Liver (tissue), 9 donors: ENCODE data around the gene SPTLC3. TPM values are rescaled to one million over a fixed set of nuclear protein-coding genes. Genes with fewer than 3 reads are reported as not detected.

Experiments used
- DNase-seq: peaks from one replicate; pipeline ENCODE4 v3.0.0-alpha.2; 2017; ENCODE audit warnings: low spot score
- H3K27ac ChIP-seq, 2 donors: one replicate each; pipeline ENCODE4 v1.7.0; 2013; ENCODE audit warnings: inconsistent platforms in 2 of 2, low read length in 2 of 2, control low read depth in 1 of 2, low read depth in 1 of 2, mild to moderate bottlenecking in 1 of 2
- H3K27me3 ChIP-seq, 4 donors: one replicate each; pipeline versions ENCODE4 v1.6.1 to v1.7.0; 2013; ENCODE audit warnings: low read length in 3 of 4, inconsistent platforms in 1 of 4, mild to moderate bottlenecking in 1 of 4, moderate library complexity in 1 of 4; ENCODE audit not compliant: control insufficient read depth in 4 of 4, insufficient read depth in 4 of 4
- H3K36me3 ChIP-seq, 4 donors: one replicate each; pipeline versions ENCODE4 v1.6.1 to v1.7.0; 2013; ENCODE audit warnings: low read length in 3 of 4, mild to moderate bottlenecking in 3 of 4, low read depth in 1 of 4, moderate library complexity in 1 of 4; ENCODE audit not compliant: control insufficient read depth in 4 of 4, insufficient read depth in 3 of 4
- H3K4me1 ChIP-seq, 4 donors: one replicate each; pipeline versions ENCODE4 v1.6.1 to v1.7.0; 2013; ENCODE audit warnings: low read length in 3 of 4, mild to moderate bottlenecking in 3 of 4, moderate library complexity in 1 of 4; ENCODE audit not compliant: control insufficient read depth in 4 of 4, insufficient read depth in 4 of 4
- H3K4me3 ChIP-seq, 3 donors: one replicate each; pipeline versions ENCODE4 v1.6.1 to v1.7.0; 2013; ENCODE audit warnings: low read length in 3 of 3, control low read depth in 1 of 3, low read depth in 1 of 3, mild to moderate bottlenecking in 1 of 3
- H3K9ac ChIP-seq, 2 donors: one replicate each; pipeline ENCODE4 v1.7.0; 2013; ENCODE audit warnings: low read length in 2 of 2, mild to moderate bottlenecking in 2 of 2, moderate library complexity in 2 of 2, control low read depth in 1 of 2, low read depth in 1 of 2
- H3K9me3 ChIP-seq, 4 donors: one replicate each; pipeline versions ENCODE4 v1.6.1 to v1.7.0; 2013; ENCODE audit warnings: low read length in 3 of 4; ENCODE audit not compliant: control insufficient read depth in 4 of 4
- ATF3 ChIP-seq: IDR thresholded peaks from 2 replicates; pipeline ENCODE4 v1.6.1; 2016; ENCODE audit warnings: antibody characterized with exemption
- CTCF ChIP-seq: fragments of 150-350 bp; IDR thresholded peaks from 2 replicates; pipeline ENCODE4 v1.5.1; 2017; ENCODE audit warnings: improper control_type of control experiment, low read depth, low read length; ENCODE audit not compliant: missing input control
- EGR1 ChIP-seq, 2 donors: IDR thresholded peaks; 2 replicates each; pipeline ENCODE4 v1.6.1; 2016 to 2018; ENCODE audit warnings: antibody characterized with exemption in 2 of 2, low read depth in 2 of 2
- FOXA1 ChIP-seq: IDR thresholded peaks from 2 replicates; pipeline ENCODE4 v1.6.1; 2016; ENCODE audit warnings: antibody characterized with exemption
- FOXA2 ChIP-seq: IDR thresholded peaks from 2 replicates; pipeline ENCODE4 v1.6.1; 2016; ENCODE audit warnings: antibody characterized with exemption
- GABPA ChIP-seq, 2 donors: IDR thresholded peaks in 1 of 2; conservative IDR thresholded peaks in 1 of 2; 2 replicates each; pipeline ENCODE4 v1.6.1; 2016; ENCODE audit warnings: antibody characterized with exemption in 2 of 2, mild to moderate bottlenecking in 1 of 2, moderate library complexity in 1 of 2
- HNF4A ChIP-seq, 2 donors: conservative IDR thresholded peaks; 2 replicates each; pipeline ENCODE4 v1.6.1; 2016; ENCODE audit warnings: antibody characterized with exemption in 2 of 2, mild to moderate bottlenecking in 2 of 2
- HNF4G ChIP-seq: IDR thresholded peaks from 2 replicates; pipeline ENCODE4 v1.6.1; 2016; ENCODE audit warnings: antibody characterized with exemption
- JUND ChIP-seq, 2 donors: IDR thresholded peaks; 2 replicates each; pipeline ENCODE4 v1.6.1; 2016; ENCODE audit warnings: antibody characterized with exemption in 2 of 2
- NR2F2 ChIP-seq: IDR thresholded peaks from 2 replicates; pipeline ENCODE4 v1.6.1; 2016; ENCODE audit warnings: antibody characterized with exemption
- RAD21 ChIP-seq, 2 donors: IDR thresholded peaks; 2 replicates each; pipeline ENCODE4 v1.6.1; 2016; ENCODE audit warnings: antibody characterized with exemption in 2 of 2, mild to moderate bottlenecking in 2 of 2
- RXRA ChIP-seq, 2 donors: IDR thresholded peaks; 2 replicates each; pipeline ENCODE4 v1.6.1; 2017 to 2018; ENCODE audit warnings: antibody characterized with exemption in 2 of 2, mild to moderate bottlenecking in 1 of 2
- SP1 ChIP-seq: IDR thresholded peaks from 2 replicates; pipeline ENCODE4 v1.6.1; 2018; ENCODE audit warnings: antibody characterized with exemption, mild to moderate bottlenecking
- TAF1 ChIP-seq: conservative IDR thresholded peaks from 2 replicates; pipeline ENCODE4 v1.6.1; 2016; ENCODE audit warnings: antibody characterized with exemption, mild to moderate bottlenecking
- YY1 ChIP-seq: IDR thresholded peaks from 2 replicates; pipeline ENCODE4 v1.6.1; 2016; ENCODE audit warnings: antibody characterized with exemption, mild to moderate bottlenecking
- WGBS: extraction: QIAGEN DNeasy Blood & Tissue Kit; methylation state at CpG from one replicate; pipeline ENCODE4 v1.1.7; 2013; 5-methylcytosine and 5-hydroxymethylcytosine counted together
- polyA plus RNA-seq, 2 donors: library from polyadenylated mRNA; stranded (reverse) in 1 of 2; unstranded in 1 of 2; fragments of 200-250 nt in 1 of 2; fragments of >200 nt in 1 of 2; fragmentation: Nextera tagmentation in 1 of 2; extraction: Ambion mirVana in 1 of 2; gene quantifications; one replicate each; pipeline versions ENCODE4 v1.2.1 to v1.2.3, GENCODE V29; 2013 to 2015
- total RNA-seq, 2 donors: library from RNA; depleted of rRNA; stranded (reverse); fragments of >200 nt; gene quantifications; one replicate each; pipeline ENCODE4 v1.2.3, GENCODE V29; 2014
- TF ChIP-seq, protein P1 (sequence below): IDR thresholded peaks from 2 replicates; pipeline ENCODE4 v1.6.1; 2016; ENCODE audit warnings: antibody characterized with exemption, mild to moderate bottlenecking
- TF ChIP-seq, protein P2 (sequence below): IDR thresholded peaks from 2 replicates; pipeline ENCODE4 v1.6.1; 2016; ENCODE audit warnings: antibody characterized with exemption
- TF ChIP-seq, protein P3 (sequence below): IDR thresholded peaks from 2 replicates; pipeline ENCODE4 v1.6.1; 2016; ENCODE audit warnings: antibody characterized with exemption
- donor health status: healthy.
- donor health status: healthy.
- donor health status: healthy.
- donor health status: healthy.
- donor health status: healthy.

Gene SPTLC3
- total and polyA plus RNA-seq, 4 donors, result 4.2 to 40.9 (median 20.4) TPM

GRCh38 chr20:13054011-13054410 lies 45.2 kb downstream of the SPTLC3 start:
- Histone ChIP-seq H3K27ac (no peak overlapping the region), H3K36me3 (peaks cover 0 to 10% (median 0%) of the 10 kb centered on the region in 4 donors), H3K4me1 (no peaks in the 10 kb centered on the region), H3K9ac (no peak overlapping the region), H3K27me3 (no peaks in the 10 kb centered on the region), H3K9me3 (no peaks in the 10 kb centered on the region), H3K4me3 (no peak overlapping the region)
- no peak for DNase-seq
- TF ChIP-seq FOXA1 (no peak), SP1 (no peak), HNF4A (conservative IDR thresholded peaks at IDR 0.05) (no peak), HNF4G (no peak), YY1 (no peak), RAD21 (IDR thresholded peaks at IDR 0.05) (no peak), EGR1 (IDR thresholded peaks at IDR 0.05; ENCODE audit: low read depth in 2 of 2) (no peak), ATF3 (no peak), RXRA (IDR thresholded peaks at IDR 0.05) (no peak), CTCF (no peak), JUND (IDR thresholded peaks at IDR 0.05) (no peak), TAF1 (no peak), GABPA (IDR thresholded peaks at IDR 0.05 in 1 of 2, conservative IDR thresholded peaks at IDR 0.05 in 1 of 2) (no peak), FOXA2 (no peak), NR2F2 (no peak)
- TF ChIP-seq, protein P1, sequence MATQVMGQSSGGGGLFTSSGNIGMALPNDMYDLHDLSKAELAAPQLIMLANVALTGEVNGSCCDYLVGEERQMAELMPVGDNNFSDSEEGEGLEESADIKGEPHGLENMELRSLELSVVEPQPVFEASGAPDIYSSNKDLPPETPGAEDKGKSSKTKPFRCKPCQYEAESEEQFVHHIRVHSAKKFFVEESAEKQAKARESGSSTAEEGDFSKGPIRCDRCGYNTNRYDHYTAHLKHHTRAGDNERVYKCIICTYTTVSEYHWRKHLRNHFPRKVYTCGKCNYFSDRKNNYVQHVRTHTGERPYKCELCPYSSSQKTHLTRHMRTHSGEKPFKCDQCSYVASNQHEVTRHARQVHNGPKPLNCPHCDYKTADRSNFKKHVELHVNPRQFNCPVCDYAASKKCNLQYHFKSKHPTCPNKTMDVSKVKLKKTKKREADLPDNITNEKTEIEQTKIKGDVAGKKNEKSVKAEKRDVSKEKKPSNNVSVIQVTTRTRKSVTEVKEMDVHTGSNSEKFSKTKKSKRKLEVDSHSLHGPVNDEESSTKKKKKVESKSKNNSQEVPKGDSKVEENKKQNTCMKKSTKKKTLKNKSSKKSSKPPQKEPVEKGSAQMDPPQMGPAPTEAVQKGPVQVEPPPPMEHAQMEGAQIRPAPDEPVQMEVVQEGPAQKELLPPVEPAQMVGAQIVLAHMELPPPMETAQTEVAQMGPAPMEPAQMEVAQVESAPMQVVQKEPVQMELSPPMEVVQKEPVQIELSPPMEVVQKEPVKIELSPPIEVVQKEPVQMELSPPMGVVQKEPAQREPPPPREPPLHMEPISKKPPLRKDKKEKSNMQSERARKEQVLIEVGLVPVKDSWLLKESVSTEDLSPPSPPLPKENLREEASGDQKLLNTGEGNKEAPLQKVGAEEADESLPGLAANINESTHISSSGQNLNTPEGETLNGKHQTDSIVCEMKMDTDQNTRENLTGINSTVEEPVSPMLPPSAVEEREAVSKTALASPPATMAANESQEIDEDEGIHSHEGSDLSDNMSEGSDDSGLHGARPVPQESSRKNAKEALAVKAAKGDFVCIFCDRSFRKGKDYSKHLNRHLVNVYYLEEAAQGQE, result no peak
- TF ChIP-seq, protein P2, sequence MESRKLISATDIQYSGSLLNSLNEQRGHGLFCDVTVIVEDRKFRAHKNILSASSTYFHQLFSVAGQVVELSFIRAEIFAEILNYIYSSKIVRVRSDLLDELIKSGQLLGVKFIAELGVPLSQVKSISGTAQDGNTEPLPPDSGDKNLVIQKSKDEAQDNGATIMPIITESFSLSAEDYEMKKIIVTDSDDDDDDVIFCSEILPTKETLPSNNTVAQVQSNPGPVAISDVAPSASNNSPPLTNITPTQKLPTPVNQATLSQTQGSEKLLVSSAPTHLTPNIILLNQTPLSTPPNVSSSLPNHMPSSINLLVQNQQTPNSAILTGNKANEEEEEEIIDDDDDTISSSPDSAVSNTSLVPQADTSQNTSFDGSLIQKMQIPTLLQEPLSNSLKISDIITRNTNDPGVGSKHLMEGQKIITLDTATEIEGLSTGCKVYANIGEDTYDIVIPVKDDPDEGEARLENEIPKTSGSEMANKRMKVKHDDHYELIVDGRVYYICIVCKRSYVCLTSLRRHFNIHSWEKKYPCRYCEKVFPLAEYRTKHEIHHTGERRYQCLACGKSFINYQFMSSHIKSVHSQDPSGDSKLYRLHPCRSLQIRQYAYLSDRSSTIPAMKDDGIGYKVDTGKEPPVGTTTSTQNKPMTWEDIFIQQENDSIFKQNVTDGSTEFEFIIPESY, result no peak
- TF ChIP-seq, protein P3, sequence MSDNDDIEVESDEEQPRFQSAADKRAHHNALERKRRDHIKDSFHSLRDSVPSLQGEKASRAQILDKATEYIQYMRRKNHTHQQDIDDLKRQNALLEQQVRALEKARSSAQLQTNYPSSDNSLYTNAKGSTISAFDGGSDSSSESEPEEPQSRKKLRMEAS, result no peak
- WGBS, result 64% methylated on average over 3 of the region's 3 CpGs
